Small intestine (tissue), 7 donors: ENCODE measurements around the gene ARPC5. TPM values are rescaled to one million over a fixed set of nuclear protein-coding genes. Genes with fewer than 3 reads are reported as not detected.

ENCODE experiments used
- DNase-seq, 2 donors: peaks; one replicate each; pipeline versions ENCODE4 v3.0.0 to v3.0.0-alpha.2; 2013
- FAIRE-seq: peaks from 2 replicates; lab custom pipeline; 2012; peaks lifted over from hg19 to GRCh38; lab: Jason Lieb, UNC
- H3K27ac ChIP-seq, 3 donors: one replicate each; pipeline ENCODE4 v1.5.1; 2013; ENCODE audit warnings: low read length in 2 of 3, mild to moderate bottlenecking in 2 of 3, control low read depth in 1 of 3, inconsistent platforms in 1 of 3, low read depth in 1 of 3, moderate library complexity in 1 of 3
- H3K27me3 ChIP-seq, 3 donors: one replicate each; pipeline ENCODE4 v1.6.1; 2013; ENCODE audit warnings: low read length in 3 of 3, inconsistent platforms in 1 of 3; ENCODE audit not compliant: control insufficient read depth in 3 of 3, insufficient read depth in 3 of 3
- H3K36me3 ChIP-seq, 3 donors: one replicate each; pipeline ENCODE4 v1.6.1; 2013; ENCODE audit warnings: low read length in 3 of 3, inconsistent platforms in 1 of 3, low read depth in 1 of 3, mild to moderate bottlenecking in 1 of 3, moderate library complexity in 1 of 3; ENCODE audit not compliant: control insufficient read depth in 3 of 3, insufficient read depth in 2 of 3
- H3K4me1 ChIP-seq, 3 donors: one replicate each; pipeline ENCODE4 v1.6.1; 2013; ENCODE audit warnings: low read length in 2 of 3, inconsistent platforms in 1 of 3, low read depth in 1 of 3, mild to moderate bottlenecking in 1 of 3, moderate library complexity in 1 of 3; ENCODE audit not compliant: control insufficient read depth in 3 of 3, insufficient read depth in 2 of 3
- H3K4me3 ChIP-seq, 3 donors: one replicate each; pipeline ENCODE4 v1.5.1; 2013; ENCODE audit warnings: low read length in 3 of 3, control low read depth in 1 of 3, inconsistent platforms in 1 of 3, low read depth in 1 of 3, mild to moderate bottlenecking in 1 of 3, moderate library complexity in 1 of 3
- H3K9me3 ChIP-seq, 2 donors: one replicate each; pipeline ENCODE4 v1.6.1; 2013; ENCODE audit warnings: low read depth in 1 of 2, low read length in 1 of 2; ENCODE audit not compliant: control insufficient read depth in 2 of 2, insufficient read depth in 1 of 2
- WGBS, 3 donors: extraction: QIAGEN DNeasy Blood & Tissue Kit; methylation state at CpG; one replicate each; pipeline ENCODE4 v1.1.7; 2013; 5-methylcytosine and 5-hydroxymethylcytosine counted together
- polyA plus RNA-seq, 4 donors: library from polyadenylated mRNA; stranded (reverse) in 3 of 4; unstranded in 1 of 4; fragments of 200-250 nt in 3 of 4; fragments of 120-200 nt in 1 of 4; gene quantifications; one replicate each; pipeline versions ENCODE4 v1.2.1 to v1.2.3, GENCODE V29; 2013
- donor health status: healthy with polysubstance abuse.
- donor health status: control.
- donor health status: control.
- donor health status: Bipolar disorder and iron deficiency.
- donor health status: healthy.

ARPC5 gene
- polyA plus RNA-seq, 4 donors: 125 to 160 (median 133) TPM

- Histone ChIP-seq H3K9me3 (no peaks in the 10 kb centered on the region), H3K4me3 (no peak overlapping the region), H3K4me1 (peaks cover 0 to under 1% (median 0%) of the 10 kb centered on the region in 3 donors), H3K27me3 (no peaks in the 10 kb centered on the region), H3K27ac (no peak overlapping the region), H3K36me3 (no peaks in the 10 kb centered on the region)
- WGBS, 3 donors: 95 to 98% (median 96%) methylated on average over 2 of the region's 2 CpGs
- FAIRE-seq (no peak), DNase-seq (no peak)
Observed at GRCh38 chr1:183595537-183595936, 40.0 kb downstream of the ARPC5 start.

DNA sequence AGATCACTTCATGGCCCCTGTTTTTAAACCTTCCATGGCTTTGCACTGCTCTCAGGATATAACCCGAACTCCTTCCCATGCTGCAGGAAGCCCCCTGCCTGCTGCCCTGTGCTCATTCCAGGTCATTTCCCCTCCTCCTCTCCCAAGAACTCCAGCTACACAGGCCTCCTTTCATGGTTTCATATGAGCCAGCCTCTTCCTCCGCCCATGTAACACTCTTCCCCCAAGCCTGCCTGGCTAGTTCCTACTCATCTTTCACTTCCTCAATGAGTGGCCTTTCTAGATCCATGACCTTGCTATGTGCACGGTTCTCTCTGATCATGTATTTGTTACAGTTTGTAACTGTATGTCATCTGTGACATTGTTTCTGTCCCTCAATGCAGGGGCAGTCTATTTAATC is 42.2 kb downstream of the ARPC5 start:
- FAIRE-seq: no peak
- H3K27ac ChIP-seq: no peak overlapping the region

DNA sequence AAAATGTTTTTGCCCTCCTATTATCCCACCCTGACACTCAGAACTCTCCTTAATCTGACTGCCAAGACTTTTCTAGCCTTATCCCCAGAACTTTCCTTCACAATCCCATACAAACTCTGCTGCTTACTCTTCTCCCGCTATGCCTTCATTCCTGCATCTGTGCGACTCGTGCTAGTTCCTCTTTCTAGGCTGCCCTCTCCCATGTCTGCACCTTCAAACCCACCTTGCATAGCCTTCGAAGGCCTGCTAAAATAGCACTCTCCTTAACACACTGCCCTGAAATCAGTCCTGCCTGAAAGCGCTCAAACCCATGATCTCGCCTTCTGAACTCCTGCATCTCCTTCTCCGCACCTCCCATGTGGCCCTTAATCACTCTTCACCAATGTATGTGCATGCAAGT is 42.9 kb downstream of the ARPC5 start:
- Histone ChIP-seq H3K4me1 (peaks cover 0 to 10% (median 0%) of the 10 kb centered on the region in 3 donors), H3K4me3 (no peak overlapping the region), H3K36me3 (no peaks in the 10 kb centered on the region), H3K9me3 (no peaks in the 10 kb centered on the region), H3K27me3 (no peaks in the 10 kb centered on the region), H3K27ac (no peak overlapping the region)
- FAIRE-seq: no peak
- DNase-seq: no peak
- WGBS, 3 donors: 90 to 93% (median 90%) methylated on average over 7 of the region's 7 CpGs

More for the DNA sequence above, 42.2 kb downstream of the ARPC5 start:
- Histone ChIP-seq H3K9me3 (no peaks in the 10 kb centered on the region), H3K27me3 (no peaks in the 10 kb centered on the region), H3K36me3 (no peaks in the 10 kb centered on the region), H3K4me3 (no peak overlapping the region), H3K4me1 (peaks cover 0 to 10% (median 0%) of the 10 kb centered on the region in 3 donors)
- no peak for DNase-seq
- 62 to 71% (median 66%) methylated on average over 3 of the region's 3 CpGs for WGBS, 3 donors

GRCh38 chr1:183590244-183591191 is 45.1 kb downstream of the ARPC5 start, which contains the start of gene NCF2:
Gene NCF2 (minus strand): TSS chr1:183590459. CDS start chr1:183590329, 130 bp downstream.
- WGBS, 3 donors: 65 to 76% (median 75%) methylated on average over 6 of the region's 6 CpGs
- Histone ChIP-seq H3K27ac (peak within 1 kb of the TSS in 1 of 3 donors; percentile 59), H3K36me3 (no peaks in the 10 kb centered on the region), H3K27me3 (no peaks in the 10 kb centered on the region), H3K9me3 (no peaks in the 10 kb centered on the region), H3K4me3 (no peak within 1 kb of the TSS), H3K4me1 (peaks cover 0 to 10% (median 0%) of the 10 kb centered on the region in 3 donors)
- DNase-seq (no peak), FAIRE-seq (no peak)

GRCh38 chr1:183589874-183590243 is 45.7 kb downstream of the ARPC5 start:
- FAIRE-seq (no peak), DNase-seq (no peak)
- no peaks in the 10 kb centered on the region for H3K9me3 ChIP-seq
- 85 to 88% (median 87%) methylated on average over 4 of the region's 4 CpGs for WGBS, 3 donors
- no peak overlapping the region for H3K4me3 ChIP-seq
- no peaks in the 10 kb centered on the region for H3K27me3 ChIP-seq
- H3K4me1 ChIP-seq: peaks cover 0 to 10% (median 0%) of the 10 kb centered on the region in 3 donors
- no peaks in the 10 kb centered on the region for H3K36me3 ChIP-seq
- H3K27ac ChIP-seq: peak overlapping the region in 1 of 3 donors; percentile 58

GRCh38 chr1:183589384-183589783 is 46.2 kb downstream of the ARPC5 start:
- no peak overlapping the region for H3K27ac ChIP-seq
- no peak overlapping the region for H3K4me3 ChIP-seq
- no peak for DNase-seq

DNA sequence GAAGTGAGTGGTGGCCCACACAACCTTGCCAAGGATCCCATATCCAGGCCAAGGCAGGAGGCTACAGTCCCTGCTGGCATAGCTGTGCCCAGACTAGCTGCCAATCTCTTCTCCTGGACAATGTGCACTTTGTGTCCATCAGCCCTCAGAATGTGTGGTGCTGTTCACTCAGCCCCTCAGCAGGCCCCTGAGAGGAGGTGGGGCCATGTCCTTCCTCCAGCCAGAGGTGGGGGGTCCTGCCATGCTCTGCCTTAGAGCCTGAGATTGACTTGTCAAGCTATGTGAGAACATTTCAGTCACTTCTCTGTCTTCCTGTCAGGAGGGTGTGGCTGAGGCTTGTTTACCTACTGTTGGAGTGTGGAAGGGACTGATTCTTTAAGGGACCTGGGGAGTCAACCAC is 46.8 kb downstream of the ARPC5 start:
- Histone ChIP-seq H3K27ac (peak overlapping the region in 2 of 3 donors; percentile 11 to 13), H3K36me3 (no peaks in the 10 kb centered on the region), H3K4me1 (peaks cover 0 to 10% (median 0%) of the 10 kb centered on the region in 3 donors), H3K9me3 (no peaks in the 10 kb centered on the region), H3K27me3 (no peaks in the 10 kb centered on the region), H3K4me3 (no peak overlapping the region)
- DNase-seq (peak; percentile 40 to 53), FAIRE-seq (no peak)

More at GRCh38 chr1:183589384-183589783, 46.2 kb downstream of the ARPC5 start:
- H3K9me3 ChIP-seq: no peaks in the 10 kb centered on the region
- WGBS, 3 donors: 87 to 89% (median 89%) methylated on average over 5 of the region's 5 CpGs
- no peak for FAIRE-seq
- H3K4me1 ChIP-seq: peaks cover 0 to 10% (median 0%) of the 10 kb centered on the region in 3 donors
- H3K36me3 ChIP-seq: no peaks in the 10 kb centered on the region
- no peaks in the 10 kb centered on the region for H3K27me3 ChIP-seq

DNA sequence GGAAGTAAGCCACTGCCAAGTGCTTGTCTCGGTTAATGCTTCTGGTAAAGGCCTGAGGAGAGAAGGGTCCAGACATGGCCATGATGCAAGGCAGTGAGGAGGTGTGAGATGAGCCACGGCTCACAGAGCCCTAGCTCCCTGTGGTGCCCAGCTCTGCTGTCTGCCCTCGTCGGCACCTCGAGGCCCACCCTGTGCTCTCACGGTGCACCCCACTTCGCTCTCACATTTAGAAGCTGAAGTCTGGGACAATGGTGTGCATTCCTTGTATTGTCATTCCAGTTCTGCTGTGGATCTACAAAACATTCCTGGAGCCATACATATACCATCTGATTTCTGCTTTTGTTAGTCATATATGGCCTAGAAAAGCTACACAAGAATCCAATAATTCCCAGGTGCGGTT is 48.7 kb downstream of the ARPC5 start:
- FAIRE-seq (no peak), DNase-seq (no peak)
- Histone ChIP-seq H3K27ac (no peak overlapping the region), H3K36me3 (no peaks in the 10 kb centered on the region), H3K4me3 (no peak overlapping the region), H3K4me1 (peaks cover 0 to 20% (median 0%) of the 10 kb centered on the region in 3 donors), H3K9me3 (no peaks in the 10 kb centered on the region), H3K27me3 (no peaks in the 10 kb centered on the region)
- whole genome bisulfite sequencing, 3 donors: 92 to 96% (median 95%) methylated on average over 8 of the region's 8 CpGs
